ENCODE results near the gene RBL2.

The RBL2 gene

GRCh38 chr16:53503270-53503923 is 69.1 kb downstream of the RBL2 start:
- DNase-seq = peak; percentile 100
- H3K4ac ChIP-seq (ENCODE audit: low read depth, low read length) = no peak overlapping the region
- no peaks in the 10 kb centered on the region for H3K27me3 ChIP-seq (ENCODE audit: insufficient read depth, low read length, poor library complexity)
- no CpG with 5 or more reads among the region's 46 CpGs for WGBS (ENCODE audit: extremely low coverage, insufficient coverage, low lambda C conversion rate)
- H3K4me2 ChIP-seq (ENCODE audit: low read length) = peak overlapping the region; percentile 70
- peak overlapping the region; percentile 91 for H3K9ac ChIP-seq (ENCODE audit: low read length)
- H2BK120ac ChIP-seq (ENCODE audit: low read depth, low read length) = no peak overlapping the region
- peak overlapping the region; percentile 79 for H2BK5ac ChIP-seq (ENCODE audit: low read length)
- H3K56ac ChIP-seq (ENCODE audit: low read length) = peak overlapping the region; percentile 96
- H4K5ac ChIP-seq (ENCODE audit: low read length) = peak overlapping the region; percentile 48
- no peak overlapping the region for H2BK15ac ChIP-seq (replicated peaks; ENCODE audit: low read depth)
- peak overlapping the region; percentile 85 for H3K23ac ChIP-seq (ENCODE audit: low read length)
- peak overlapping the region; percentile 60 for H3K4me3 ChIP-seq (ENCODE audit: low read length)
- H3K36me3 ChIP-seq (ENCODE audit: control insufficient read depth, insufficient read depth, low read length) = no peaks in the 10 kb centered on the region
- no peak overlapping the region for H2AK5ac ChIP-seq (ENCODE audit: low read length)
- H3K79me2 ChIP-seq (ENCODE audit: control insufficient read depth, insufficient read depth, low read length) = peaks cover 4% of the 10 kb centered on the region
- peak overlapping the region; percentile 11 for H3K18ac ChIP-seq (ENCODE audit: low read length)
- H3K4me1 ChIP-seq (ENCODE audit: control insufficient read depth, low read depth, low read length) = peaks cover 14% of the 10 kb centered on the region
- H3K27ac ChIP-seq (ENCODE audit: low read depth, low read length) = peak overlapping the region; percentile 71
- peaks cover 5% of the 10 kb centered on the region for H3K79me1 ChIP-seq (ENCODE audit: low read length)
- no peak overlapping the region for H4K8ac ChIP-seq (ENCODE audit: low read depth, low read length)

- Histone ChIP-seq H2BK120ac (ENCODE audit: low read depth, low read length) (no peak overlapping the region), H3K79me1 (ENCODE audit: low read length) (peaks cover 5% of the 10 kb centered on the region), H3K27ac (ENCODE audit: low read depth, low read length) (peak overlapping the region; percentile 82), H3K4ac (ENCODE audit: low read depth, low read length) (no peak overlapping the region), H4K5ac (ENCODE audit: low read length) (no peak overlapping the region), H2BK5ac (ENCODE audit: low read length) (peak overlapping the region; percentile 71), H3K4me3 (ENCODE audit: low read length) (no peak overlapping the region), H3K23ac (ENCODE audit: low read length) (peak overlapping the region; percentile 85), H3K18ac (ENCODE audit: low read length) (peak overlapping the region; percentile 11), H3K4me1 (ENCODE audit: control insufficient read depth, low read depth, low read length) (peaks cover 14% of the 10 kb centered on the region), H2BK15ac (replicated peaks; ENCODE audit: low read depth) (no peak overlapping the region), H3K4me2 (ENCODE audit: low read length) (peak overlapping the region; percentile 37), H3K27me3 (ENCODE audit: insufficient read depth, low read length, poor library complexity) (no peaks in the 10 kb centered on the region), H2AK5ac (ENCODE audit: low read length) (no peak overlapping the region), H3K9ac (ENCODE audit: low read length) (peak overlapping the region; percentile 91), H3K56ac (ENCODE audit: low read length) (peak overlapping the region; percentile 96), H3K79me2 (ENCODE audit: control insufficient read depth, insufficient read depth, low read length) (peaks cover 4% of the 10 kb centered on the region), H4K8ac (ENCODE audit: low read depth, low read length) (no peak overlapping the region), H3K36me3 (ENCODE audit: control insufficient read depth, insufficient read depth, low read length) (no peaks in the 10 kb centered on the region)
- peak; percentile 61 for DNase-seq
- no CpG with 5 or more reads among the region's 15 CpGs for WGBS (ENCODE audit: extremely low coverage, insufficient coverage, low lambda C conversion rate)
Measured at GRCh38 chr16:53503991-53504663, 69.9 kb downstream of the RBL2 start.

- no peak overlapping the region for H3K9ac ChIP-seq (ENCODE audit: low read length)
- H3K4me3 ChIP-seq (ENCODE audit: low read length) = no peak overlapping the region
- no peak overlapping the region for H4K5ac ChIP-seq (ENCODE audit: low read length)
- peaks cover 14% of the 10 kb centered on the region for H3K4me1 ChIP-seq (ENCODE audit: control insufficient read depth, low read depth, low read length)
- peaks cover 4% of the 10 kb centered on the region for H3K79me2 ChIP-seq (ENCODE audit: control insufficient read depth, insufficient read depth, low read length)
- peak overlapping the region; percentile 33 for H2BK5ac ChIP-seq (ENCODE audit: low read length)
- no peaks in the 10 kb centered on the region for H3K36me3 ChIP-seq (ENCODE audit: control insufficient read depth, insufficient read depth, low read length)
- no peaks in the 10 kb centered on the region for H3K27me3 ChIP-seq (ENCODE audit: insufficient read depth, low read length, poor library complexity)
- H3K79me1 ChIP-seq (ENCODE audit: low read length) = peaks cover 5% of the 10 kb centered on the region
- H3K56ac ChIP-seq (ENCODE audit: low read length) = peak overlapping the region; percentile 69
- H3K18ac ChIP-seq (ENCODE audit: low read length) = peak overlapping the region; percentile 52
- peak overlapping the region; percentile 1 for H2AK5ac ChIP-seq (ENCODE audit: low read length)
- peak overlapping the region; percentile 82 for H3K27ac ChIP-seq (ENCODE audit: low read depth, low read length)
- H4K8ac ChIP-seq (ENCODE audit: low read depth, low read length) = no peak overlapping the region
- H2BK15ac ChIP-seq (replicated peaks; ENCODE audit: low read depth) = no peak overlapping the region
- peak overlapping the region; percentile 54 for H3K23ac ChIP-seq (ENCODE audit: low read length)
- WGBS (ENCODE audit: extremely low coverage, insufficient coverage, low lambda C conversion rate) = no CpG with 5 or more reads among the region's 7 CpGs
- peak overlapping the region; percentile 38 for H3K4ac ChIP-seq (ENCODE audit: low read depth, low read length)
- H2BK120ac ChIP-seq (ENCODE audit: low read depth, low read length) = no peak overlapping the region
- H3K4me2 ChIP-seq (ENCODE audit: low read length) = no peak overlapping the region
- DNase-seq = no peak
Measured at GRCh38 chr16:53504665-53505064, 70.4 kb downstream of the RBL2 start.

DNA sequence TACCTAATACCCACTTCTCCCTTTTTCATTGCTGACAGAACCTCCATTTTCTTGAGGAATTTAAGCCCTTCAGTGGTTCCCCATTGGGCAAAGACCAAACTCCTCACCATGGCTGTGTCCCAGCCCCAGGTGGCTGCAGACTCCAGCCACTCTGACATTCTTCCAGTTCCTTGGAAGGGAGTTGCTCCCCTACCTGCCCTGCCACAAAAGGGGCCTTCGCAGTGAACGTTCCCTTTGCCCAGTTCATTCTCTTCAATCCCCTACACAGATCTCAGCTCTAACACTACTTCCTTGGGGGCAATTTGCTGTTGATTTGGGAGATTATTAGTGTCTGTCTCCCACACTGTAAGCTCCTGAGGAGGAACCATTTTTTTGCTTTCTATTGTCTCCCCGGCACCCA is 72.0 kb downstream of the RBL2 start:
- peaks cover 15% of the 10 kb centered on the region for H3K4me1 ChIP-seq (ENCODE audit: control insufficient read depth, low read depth, low read length)
- H3K23ac ChIP-seq (ENCODE audit: low read length) = no peak overlapping the region
- no peak overlapping the region for H4K5ac ChIP-seq (ENCODE audit: low read length)
- H3K79me2 ChIP-seq (ENCODE audit: control insufficient read depth, insufficient read depth, low read length) = peaks cover 4% of the 10 kb centered on the region
- no peak overlapping the region for H2BK5ac ChIP-seq (ENCODE audit: low read length)
- no peak overlapping the region for H3K56ac ChIP-seq (ENCODE audit: low read length)
- no peak for DNase-seq
- H2BK120ac ChIP-seq (ENCODE audit: low read depth, low read length) = no peak overlapping the region
- no peak overlapping the region for H3K18ac ChIP-seq (ENCODE audit: low read length)
- WGBS (ENCODE audit: extremely low coverage, insufficient coverage, low lambda C conversion rate) = no CpG with 5 or more reads among the region's 3 CpGs
- no peak overlapping the region for H3K4me3 ChIP-seq (ENCODE audit: low read length)
- no peak overlapping the region for H2BK15ac ChIP-seq (replicated peaks; ENCODE audit: low read depth)
- H3K79me1 ChIP-seq (ENCODE audit: low read length) = peaks cover 5% of the 10 kb centered on the region
- H3K4me2 ChIP-seq (ENCODE audit: low read length) = no peak overlapping the region
- H3K4ac ChIP-seq (ENCODE audit: low read depth, low read length) = no peak overlapping the region
- H3K9ac ChIP-seq (ENCODE audit: low read length) = no peak overlapping the region
- no peak overlapping the region for H3K27ac ChIP-seq (ENCODE audit: low read depth, low read length)
- no peaks in the 10 kb centered on the region for H3K36me3 ChIP-seq (ENCODE audit: control insufficient read depth, insufficient read depth, low read length)
- H2AK5ac ChIP-seq (ENCODE audit: low read length) = no peak overlapping the region
- no peak overlapping the region for H4K8ac ChIP-seq (ENCODE audit: low read depth, low read length)
- H3K27me3 ChIP-seq (ENCODE audit: insufficient read depth, low read length, poor library complexity) = no peaks in the 10 kb centered on the region

- Histone ChIP-seq H3K9ac (ENCODE audit: low read length) (no peak overlapping the region), H3K79me2 (ENCODE audit: control insufficient read depth, insufficient read depth, low read length) (no peaks in the 10 kb centered on the region), H3K4ac (ENCODE audit: low read depth, low read length) (no peak overlapping the region), H4K8ac (ENCODE audit: low read depth, low read length) (no peak overlapping the region), H2AK5ac (ENCODE audit: low read length) (no peak overlapping the region), H2BK120ac (ENCODE audit: low read depth, low read length) (no peak overlapping the region), H3K79me1 (ENCODE audit: low read length) (no peaks in the 10 kb centered on the region), H3K18ac (ENCODE audit: low read length) (no peak overlapping the region), H3K4me2 (ENCODE audit: low read length) (no peak overlapping the region), H3K56ac (ENCODE audit: low read length) (no peak overlapping the region), H3K4me3 (ENCODE audit: low read length) (no peak overlapping the region), H3K23ac (ENCODE audit: low read length) (no peak overlapping the region), H3K36me3 (ENCODE audit: control insufficient read depth, insufficient read depth, low read length) (no peaks in the 10 kb centered on the region), H2BK15ac (replicated peaks; ENCODE audit: low read depth) (no peak overlapping the region), H3K27ac (ENCODE audit: low read depth, low read length) (no peak overlapping the region), H3K4me1 (ENCODE audit: control insufficient read depth, low read depth, low read length) (peaks cover 9% of the 10 kb centered on the region), H2BK5ac (ENCODE audit: low read length) (no peak overlapping the region), H4K5ac (ENCODE audit: low read length) (no peak overlapping the region), H3K27me3 (ENCODE audit: insufficient read depth, low read length, poor library complexity) (no peaks in the 10 kb centered on the region)
- no CpG with 5 or more reads among the region's 12 CpGs for whole genome bisulfite sequencing (ENCODE audit: extremely low coverage, insufficient coverage, low lambda C conversion rate)
- no peak for DNase-seq
Measured at GRCh38 chr16:53507464-53508179, 73.4 kb downstream of the RBL2 start.

Data from mesendoderm (in vitro differentiated cells).